Neural cell (in vitro differentiated cells): ENCODE results near the gene THRSP. TPM values are rescaled to one million over a fixed set of nuclear protein-coding genes. Genes with fewer than 3 reads are reported as not detected.

Experiments
- H2AFZ ChIP-seq: fragments of 200-600, 300-800 bp; sonication (generic), shearing (Covaris generic); 2 replicates; pipeline ENCODE4 v1.6.0; 2014; ENCODE audit warnings: low read depth, mild to moderate bottlenecking, antibody characterized with exemption, low read length, moderate library complexity
- H3F3A ChIP-seq: fragments of 200-600 bp; shearing (Covaris generic); 2 replicates; pipeline ENCODE4 v1.6.1; 2016; ENCODE audit warnings: mild to moderate bottlenecking, moderate library complexity, mixed read lengths, antibody characterized with exemption, low read length; ENCODE audit not compliant: insufficient read depth, poor library complexity, severe bottlenecking
- H3K27ac ChIP-seq: fragments of 200-600, 300-800 bp; sonication (generic), shearing (Covaris generic); 2 replicates; pipeline ENCODE4 v1.5.1; 2014; ENCODE audit warnings: mild to moderate bottlenecking, low read length, moderate library complexity
- H3K27me3 ChIP-seq: fragments of 300-800, 200-600 bp; sonication (generic), shearing (Covaris generic); 2 replicates; pipeline ENCODE4 v1.6.0; 2014; ENCODE audit warnings: mild to moderate bottlenecking, low read depth, low read length, moderate library complexity; ENCODE audit not compliant: insufficient read depth
- H3K36me3 ChIP-seq: fragments of 300-800, 200-600 bp; sonication (generic), shearing (Covaris generic); 2 replicates; pipeline ENCODE4 v1.5.1; 2014; ENCODE audit warnings: mild to moderate bottlenecking, antibody characterized with exemption, low read length, moderate library complexity; ENCODE audit not compliant: insufficient read depth
- H3K4me2 ChIP-seq: fragments of 300-800, 200-600 bp; sonication (generic), shearing (Covaris generic); 2 replicates; pipeline ENCODE4 v1.6.0; 2014; ENCODE audit warnings: mild to moderate bottlenecking, low read length
- H3K4me3 ChIP-seq: fragments of 300-800, 200-600 bp; sonication (generic), shearing (Covaris generic); 2 replicates; pipeline ENCODE4 v1.5.1; 2014; ENCODE audit warnings: mild to moderate bottlenecking, low read length, moderate library complexity
- H3K79me2 ChIP-seq: fragments of 200-600 bp; shearing (Covaris generic); replicated peaks from 2 replicates; pipeline ENCODE4 v1.6.0; 2014; ENCODE audit warnings: mild to moderate bottlenecking, low read length, moderate library complexity; ENCODE audit not compliant: insufficient read depth
- H3K9ac ChIP-seq: fragments of 300-800, 200-600 bp; sonication (generic), shearing (Covaris generic); 2 replicates; pipeline ENCODE4 v1.6.1; 2016; ENCODE audit warnings: mild to moderate bottlenecking, low read length, mixed read lengths
- H3K9me2 ChIP-seq: fragments of 200-600 bp; shearing (Covaris generic); 2 replicates; pipeline ENCODE4 v1.6.1; 2016; ENCODE audit warnings: mild to moderate bottlenecking, low read length, mixed read lengths; ENCODE audit not compliant: insufficient read depth
- H3K9me3 ChIP-seq: fragments of 200-600, 300-800 bp; sonication (generic), shearing (Covaris generic); 2 replicates; pipeline ENCODE4 v1.6.1; 2016; ENCODE audit warnings: mild to moderate bottlenecking, mixed run types, low read length, moderate library complexity, mixed read lengths
- H4K20me1 ChIP-seq: fragments of 200-600 bp; shearing (Covaris generic); 2 replicates; pipeline ENCODE4 v1.6.1; 2016; ENCODE audit warnings: mild to moderate bottlenecking, mixed run types; ENCODE audit not compliant: insufficient read depth
- CTCF ChIP-seq: fragments of 450-650 bp; IDR thresholded peaks from 2 replicates; pipeline ENCODE4 v1.5.1; 2014; ENCODE audit warnings: antibody characterized with exemption, mild to moderate bottlenecking, moderate library complexity; ENCODE audit not compliant: poor library complexity, severe bottlenecking
- EP300 ChIP-seq: fragments of 450-650 bp; conservative IDR thresholded peaks from 2 replicates; pipeline ENCODE4 v1.6.1; 2014; ENCODE audit warnings: antibody characterized with exemption, mild to moderate bottlenecking, moderate library complexity; ENCODE audit not compliant: poor library complexity, severe bottlenecking
- EZH2 ChIP-seq: fragments of 200-600, 300-800 bp; shearing (Covaris generic), sonication (generic); IDR thresholded peaks from 2 replicates; pipeline ENCODE4 v1.6.1; 2014; ENCODE audit warnings: antibody characterized with exemption, low read length, borderline replicate concordance, mild to moderate bottlenecking; ENCODE audit not compliant: insufficient read depth, poor library complexity, severe bottlenecking
- MXI1 ChIP-seq: fragments of 450-650 bp; conservative IDR thresholded peaks from 2 replicates; pipeline ENCODE4 v1.6.1; 2014; ENCODE audit warnings: antibody characterized with exemption, mild to moderate bottlenecking; ENCODE audit not compliant: poor library complexity, severe bottlenecking
- POLR2AphosphoS5 ChIP-seq: IDR thresholded peaks from 2 replicates; pipeline ENCODE4 v1.6.1; 2012
- RAD21 ChIP-seq: fragments of 450-650 bp; conservative IDR thresholded peaks from 2 replicates; pipeline ENCODE4 v1.6.1; 2014; ENCODE audit warnings: antibody characterized with exemption, mild to moderate bottlenecking, moderate library complexity
- SMC3 ChIP-seq: fragments of 450-650 bp; conservative IDR thresholded peaks from 2 replicates; pipeline ENCODE4 v1.6.1; 2014; ENCODE audit warnings: antibody characterized with exemption, mild to moderate bottlenecking, moderate library complexity; ENCODE audit not compliant: poor library complexity
- TAF1 ChIP-seq: IDR thresholded peaks from 2 replicates; pipeline ENCODE4 v1.6.1; 2012; ENCODE audit warnings: low read depth
- polyA plus RNA-seq: library from polyadenylated mRNA; depleted of rRNA; stranded (reverse); fragments of >200 nt; gene quantifications from 2 replicates; pipeline ENCODE4 v1.2.3, GENCODE V29; 2014
- TF ChIP-seq, protein P1 (sequence below): IDR thresholded peaks from 2 replicates; pipeline ENCODE4 v1.6.1; 2012; ENCODE audit warnings: borderline replicate concordance

Gene THRSP
- polyA plus RNA-seq, 1 donor from 2014 or later = not detected

GRCh38 chr11:78070621-78071020 lies 7.0 kb downstream of the THRSP start:
- H3K79me2 ChIP-seq = peaks cover 13% of the 10 kb centered on the region
- no peaks in the 10 kb centered on the region for H3K9me2 ChIP-seq
- H3F3A ChIP-seq = no peaks in the 10 kb centered on the region
- no peak overlapping the region for H3K27ac ChIP-seq
- no peaks in the 10 kb centered on the region for H4K20me1 ChIP-seq
- no peak overlapping the region for H3K9ac ChIP-seq
- no peaks in the 10 kb centered on the region for H3K9me3 ChIP-seq
- TF ChIP-seq, protein P1, sequence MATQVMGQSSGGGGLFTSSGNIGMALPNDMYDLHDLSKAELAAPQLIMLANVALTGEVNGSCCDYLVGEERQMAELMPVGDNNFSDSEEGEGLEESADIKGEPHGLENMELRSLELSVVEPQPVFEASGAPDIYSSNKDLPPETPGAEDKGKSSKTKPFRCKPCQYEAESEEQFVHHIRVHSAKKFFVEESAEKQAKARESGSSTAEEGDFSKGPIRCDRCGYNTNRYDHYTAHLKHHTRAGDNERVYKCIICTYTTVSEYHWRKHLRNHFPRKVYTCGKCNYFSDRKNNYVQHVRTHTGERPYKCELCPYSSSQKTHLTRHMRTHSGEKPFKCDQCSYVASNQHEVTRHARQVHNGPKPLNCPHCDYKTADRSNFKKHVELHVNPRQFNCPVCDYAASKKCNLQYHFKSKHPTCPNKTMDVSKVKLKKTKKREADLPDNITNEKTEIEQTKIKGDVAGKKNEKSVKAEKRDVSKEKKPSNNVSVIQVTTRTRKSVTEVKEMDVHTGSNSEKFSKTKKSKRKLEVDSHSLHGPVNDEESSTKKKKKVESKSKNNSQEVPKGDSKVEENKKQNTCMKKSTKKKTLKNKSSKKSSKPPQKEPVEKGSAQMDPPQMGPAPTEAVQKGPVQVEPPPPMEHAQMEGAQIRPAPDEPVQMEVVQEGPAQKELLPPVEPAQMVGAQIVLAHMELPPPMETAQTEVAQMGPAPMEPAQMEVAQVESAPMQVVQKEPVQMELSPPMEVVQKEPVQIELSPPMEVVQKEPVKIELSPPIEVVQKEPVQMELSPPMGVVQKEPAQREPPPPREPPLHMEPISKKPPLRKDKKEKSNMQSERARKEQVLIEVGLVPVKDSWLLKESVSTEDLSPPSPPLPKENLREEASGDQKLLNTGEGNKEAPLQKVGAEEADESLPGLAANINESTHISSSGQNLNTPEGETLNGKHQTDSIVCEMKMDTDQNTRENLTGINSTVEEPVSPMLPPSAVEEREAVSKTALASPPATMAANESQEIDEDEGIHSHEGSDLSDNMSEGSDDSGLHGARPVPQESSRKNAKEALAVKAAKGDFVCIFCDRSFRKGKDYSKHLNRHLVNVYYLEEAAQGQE = no peak
- TF ChIP-seq CTCF (no peak), EP300 (no peak)
- no peak overlapping the region for H2AFZ ChIP-seq
- H3K27me3 ChIP-seq = no peaks in the 10 kb centered on the region
- H3K36me3 ChIP-seq = peaks cover 6% of the 10 kb centered on the region
- no peak overlapping the region for H3K4me3 ChIP-seq
- H3K4me2 ChIP-seq = no peak overlapping the region

DNA sequence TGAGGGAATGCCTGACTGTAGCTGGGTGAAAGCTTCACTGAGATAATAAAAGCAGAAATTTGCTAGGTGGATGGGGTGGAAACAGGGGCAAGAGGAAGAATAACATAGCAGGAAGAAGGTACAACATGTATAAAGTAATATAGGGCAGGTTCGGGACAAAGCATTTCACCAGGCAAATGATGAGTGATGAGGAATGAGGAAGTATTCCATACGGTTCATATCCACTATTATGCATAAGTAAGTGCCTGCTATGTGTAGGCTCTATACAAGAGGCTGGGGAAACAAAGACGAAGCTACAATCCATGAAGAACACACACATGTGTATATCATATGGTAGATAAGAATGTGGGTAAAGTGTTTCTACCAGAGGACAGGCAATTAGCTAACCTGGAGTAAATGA lies 8.1 kb downstream of the THRSP start:
- H4K20me1 ChIP-seq = no peaks in the 10 kb centered on the region
- H3K4me2 ChIP-seq = no peak overlapping the region
- peaks cover 6% of the 10 kb centered on the region for H3K36me3 ChIP-seq
- no peaks in the 10 kb centered on the region for H3K9me2 ChIP-seq
- no peaks in the 10 kb centered on the region for H3K27me3 ChIP-seq
- H3K4me3 ChIP-seq = no peak overlapping the region
- no peaks in the 10 kb centered on the region for H3K9me3 ChIP-seq
- H3K9ac ChIP-seq = no peak overlapping the region
- no peaks in the 10 kb centered on the region for H3F3A ChIP-seq
- H3K27ac ChIP-seq = no peak overlapping the region
- no peak for TF ChIP-seq RAD21
- TF ChIP-seq MXI1 = no peak
- no peak for TF ChIP-seq CTCF
- TF ChIP-seq POLR2AphosphoS5 = no peak
- TF ChIP-seq EP300 = no peak
- no peak for TF ChIP-seq EZH2
- no peak for TF ChIP-seq SMC3
- TF ChIP-seq, protein P1 = no peak
- no peak for TF ChIP-seq TAF1
- H2AFZ ChIP-seq = no peak overlapping the region
- peaks cover 19% of the 10 kb centered on the region for H3K79me2 ChIP-seq
